HepG2 (cell line): ENCODE data around the gene PIGW.

ENCODE experiments used
- GABPA ChIP-seq, 2 experiments: IDR thresholded peaks; 2 replicates each; pipeline ENCODE4 v1.6.1; 2011 to 2016; ENCODE audit warnings: low read depth in 2 of 2, low read length in 1 of 2, missing biosample characterization in 1 of 2, missing genetic modification characterization in 1 of 2
- IRF2 ChIP-seq: IDR thresholded peaks from 2 replicates; pipeline ENCODE4 v1.6.1; 2018; ENCODE audit warnings: missing genetic modification reagents, missing compliant biosample characterization
- NFAT5 ChIP-seq: sonication (generic); formaldehyde crosslinking; IDR thresholded peaks from 2 replicates; pipeline ENCODE4 v1.4.0; 2020; ENCODE audit warnings: missing genetic modification reagents
- ZBTB33 ChIP-seq: sonication (generic); formaldehyde crosslinking; IDR thresholded peaks from 2 replicates; pipeline ENCODE4 v1.4.0; 2020; ENCODE audit warnings: missing genetic modification reagents

GRCh38 chr17:36535669-36536081 is 888 bp downstream of the PIGW start:
- TF ChIP-seq ZBTB33 (no peak), NFAT5 (CRISPR knock-in tag) (no peak; the same call in 1 of the 2 replicates), GABPA (IDR thresholded peaks at IDR 0.05; ENCODE audit: low read depth, low read length) (no peak), GABPA (CRISPR knock-in tag; IDR thresholded peaks at IDR 0.05; ENCODE audit: low read depth) (no peak), IRF2 (CRISPR knock-in tag) (no peak)
